ENCODE results near the gene MALRD1.

- no peak for TF ChIP-seq POLR2A (IDR thresholded peaks at IDR 0.05)
- no peak for TF ChIP-seq POLR2AphosphoS5 (IDR thresholded peaks at IDR 0.05)
Observed at GRCh38 chr10:19683960-19684359, 635.4 kb downstream of the MALRD1 start.
